Endothelial cell of umbilical vein (primary cell): Measurements from ENCODE around the gene PAX2. TPM values are rescaled to one million over a fixed set of nuclear protein-coding genes. Genes with fewer than 3 reads are reported as not detected.

Source experiments
- BruUV-seq: library from RNA; stranded (reverse); fragments of 400-500 nt; replicated peaks from 2 replicates; lab custom pipeline; 2021; lab: Mats Ljungman, UMichigan
- CTCF ChIA-PET: fragments of 300-600, 350-600 bp; sonication (Branson Sonifier 250); formaldehyde crosslinking; loops from one replicate; lab custom pipeline; 2021; ENCODE audit warnings: antibody characterized with exemption, inconsistent platforms; lab: Charles Lee
- POLR2A ChIA-PET: fragments of 300-600, 350-600 bp; sonication (Branson Sonifier 250); formaldehyde crosslinking; loops from one replicate; lab custom pipeline; 2021; ENCODE audit warnings: antibody characterized with exemption, inconsistent platforms; lab: Charles Lee
- DNase-seq: peaks from one replicate; pipeline ENCODE4 v3.0.0-alpha.2; 2011; ENCODE audit warnings: low read depth, low spot score
- FAIRE-seq: peaks from 2 replicates; lab custom pipeline; 2011; peaks lifted over from hg19 to GRCh38; lab: Jason Lieb, UNC
- H2AFZ ChIP-seq: 2 replicates; pipeline ENCODE4 v1.6.0; 2012; ENCODE audit warnings: low read depth, low read length, control low read depth, inconsistent platforms
- H3K27ac ChIP-seq: 2 replicates; pipeline ENCODE4 v1.5.1; 2011; ENCODE audit warnings: low read depth, mild to moderate bottlenecking, control low read depth, low read length, moderate library complexity; ENCODE audit not compliant: insufficient read depth
- H3K27me3 ChIP-seq, 2 experiments: 2 replicates each; pipeline versions ENCODE4 v1.6.0 to v1.6.1; 2011; ENCODE audit warnings: low read length in 2 of 2, mixed read lengths in 1 of 2; ENCODE audit not compliant: control insufficient read depth in 2 of 2, insufficient read depth in 2 of 2
- H3K36me3 ChIP-seq, 2 experiments: 2 replicates in 1 of 2; 3 replicates in 1 of 2; pipeline ENCODE4 v1.5.1; 2011; ENCODE audit warnings: low read length in 2 of 2, mild to moderate bottlenecking in 1 of 2, moderate library complexity in 1 of 2; ENCODE audit not compliant: control insufficient read depth in 2 of 2, insufficient read depth in 2 of 2; ENCODE audit errors: extremely low read depth in 1 of 2
- H3K4me1 ChIP-seq: 3 replicates; pipeline ENCODE4 v1.5.1; 2011; ENCODE audit warnings: mild to moderate bottlenecking, low read length; ENCODE audit not compliant: control insufficient read depth, insufficient read depth; ENCODE audit errors: extremely low read depth
- H3K4me2 ChIP-seq: 2 replicates; pipeline ENCODE4 v1.6.1; 2011; ENCODE audit warnings: low read length, control low read depth, mixed read lengths; ENCODE audit not compliant: insufficient read depth
- H3K4me3 ChIP-seq, 3 experiments: fragments of 200-600 bp in 1 of 3; sonication (generic), shearing (Covaris generic) in 1 of 3; replicated peaks in 1 of 3; 2 replicates each; pipeline ENCODE4 v1.5.1; 2011 to 2016; ENCODE audit warnings: control low read depth in 3 of 3, low read length in 3 of 3, mild to moderate bottlenecking in 2 of 3, inconsistent platforms in 1 of 3, low read depth in 1 of 3, moderate library complexity in 1 of 3; ENCODE audit not compliant: insufficient read depth in 1 of 3
- H3K79me2 ChIP-seq: 2 replicates; pipeline ENCODE4 v1.6.0; 2012; ENCODE audit warnings: low read length, inconsistent platforms; ENCODE audit not compliant: control insufficient read depth, insufficient read depth
- H3K9ac ChIP-seq: replicated peaks from 2 replicates; pipeline ENCODE3; 2011; ENCODE audit warnings: low read length, control low read depth; ENCODE audit not compliant: insufficient read depth; ENCODE audit errors: extremely low read depth
- H3K9me1 ChIP-seq: replicated peaks from 3 replicates; pipeline ENCODE4 v1.6.0; 2011; ENCODE audit warnings: mild to moderate bottlenecking, low read length; ENCODE audit not compliant: control insufficient read depth, insufficient read depth; ENCODE audit errors: extremely low read depth
- H3K9me3 ChIP-seq: replicated peaks from 2 replicates; pipeline ENCODE4 v1.5.1; 2012; ENCODE audit warnings: low read length, inconsistent platforms; ENCODE audit not compliant: control insufficient read depth, insufficient read depth
- H4K20me1 ChIP-seq: replicated peaks from 2 replicates; pipeline ENCODE3; 2011; ENCODE audit warnings: mild to moderate bottlenecking, low read length; ENCODE audit not compliant: control insufficient read depth, insufficient read depth; ENCODE audit errors: extremely low read depth
- CTCF ChIP-seq, 2 donors: IDR thresholded peaks; 1 replicate in 1 of 2; 2 replicates in 1 of 2; pipeline ENCODE4 v1.5.1; 2011; ENCODE audit warnings: low read length in 2 of 2, mild to moderate bottlenecking in 2 of 2, moderate library complexity in 2 of 2, control low read depth in 1 of 2, inconsistent platforms in 1 of 2, low read depth in 1 of 2; ENCODE audit not compliant: insufficient read depth in 1 of 2; ENCODE audit errors: extremely low read depth in 1 of 2
- EZH2 ChIP-seq: IDR thresholded peaks from 2 replicates; pipeline ENCODE4 v1.6.1; 2012; ENCODE audit warnings: borderline replicate concordance, low read depth, mild to moderate bottlenecking, moderate library complexity, low read length, inconsistent platforms; ENCODE audit not compliant: severe bottlenecking
- FOS ChIP-seq: IDR thresholded peaks from 2 replicates; pipeline ENCODE4 v1.6.1; 2011; ENCODE audit warnings: mild to moderate bottlenecking, low read length, moderate library complexity, borderline replicate concordance; ENCODE audit not compliant: insufficient read depth
- GATA2 ChIP-seq: IDR thresholded peaks from 2 replicates; pipeline ENCODE4 v1.7.0; 2011; ENCODE audit warnings: low read depth, mild to moderate bottlenecking, moderate library complexity, mixed read lengths, low read length; ENCODE audit not compliant: insufficient read length, insufficient read depth
- JUN ChIP-seq: IDR thresholded peaks from 2 replicates; pipeline ENCODE4 v1.6.1; 2011; ENCODE audit warnings: borderline replicate concordance, low read depth; ENCODE audit not compliant: insufficient read length, insufficient read depth
- MAX ChIP-seq: IDR thresholded peaks from 2 replicates; pipeline ENCODE4 v1.6.1; 2011; ENCODE audit not compliant: insufficient read depth, insufficient read length
- MYC ChIP-seq: IDR thresholded peaks from one replicate; pipeline ENCODE4 v1.6.1; 2011; ENCODE audit warnings: mild to moderate bottlenecking, low read depth, low read length
- POLR2A ChIP-seq: IDR thresholded peaks from 2 replicates; pipeline ENCODE4 v1.6.1; 2012; ENCODE audit warnings: low read depth, mild to moderate bottlenecking, control low read depth, low read length
- POLR2AphosphoS5 ChIP-seq: IDR thresholded peaks from 2 replicates; pipeline ENCODE4 v1.6.1; 2012; ENCODE audit warnings: low read depth, mild to moderate bottlenecking, control low read depth, low read length, moderate library complexity; ENCODE audit not compliant: insufficient read depth
- dilution Hi-C: fragments of 300-500 bp; cut with MboI; formaldehyde crosslinking; loops from one replicate; pipeline ENCODE4 v1.15.0; 2019; ENCODE audit warnings: low sequenced_read_pairs; ENCODE audit not compliant: extremely low pct_ligation_motif_present
- intact Hi-C: fragments of 100-400 bp; cut with micrococcal nuclease; formaldehyde crosslinking; loops from one replicate; pipeline ENCODE4 v1.10.0; 2022
- polyA plus RNA-seq, 4 experiments: library from polyadenylated mRNA; depleted of rRNA in 3 of 4; stranded (reverse) in 3 of 4; unstranded in 1 of 4; fragments of >200 nt; gene quantifications; 2 replicates each; pipeline versions ENCODE4 v1.2.1 to v1.2.3, GENCODE V29; 2011 to 2012; ENCODE audit warnings: missing spikeins in 1 of 4
- total RNA-seq: library from RNA; stranded (reverse); gene quantifications from 2 replicates; pipeline ENCODE4 v1.2.3, GENCODE V29; 2021

The PAX2 gene
- total and polyA plus RNA-seq, 2 donors (not counting 3 experiments of a cell fraction or from before 2014, with no cell fraction given): not detected

GRCh38 chr10:100786591-100786990 lies 41.2 kb downstream of the PAX2 start:
- ChIA-PET POLR2A (no interaction called here), CTCF (no interaction called here)
- DNase-seq (no peak), FAIRE-seq (no peak)
- intact Hi-C loops (no loop called here), dilution Hi-C loops (no loop called here)
- Histone ChIP-seq H3K9ac (no peak overlapping the region), H3K9me1 (no peaks in the 10 kb centered on the region), H2AFZ (no peak overlapping the region), H3K4me1 (no peaks in the 10 kb centered on the region), H3K4me3 (no peak overlapping the region), H3K27me3 (peaks cover 8 to 13% of the 10 kb centered on the region in 2 experiments), H3K36me3 (no peaks in the 10 kb centered on the region), H3K27ac (no peak overlapping the region), H3K4me2 (no peak overlapping the region), H3K79me2 (no peaks in the 10 kb centered on the region), H3K9me3 (no peaks in the 10 kb centered on the region), H4K20me1 (no peaks in the 10 kb centered on the region)
- BruUV-seq: no TSS peak
- no peak for TF ChIP-seq EZH2
- no peak for TF ChIP-seq FOS
- no peak for TF ChIP-seq CTCF (IDR thresholded peaks at IDR 0.05; ENCODE audit: extremely low read depth in 1 of 2, insufficient read depth in 1 of 2, low read depth in 1 of 2, low read length in 2 of 2)
- TF ChIP-seq MAX: no peak
- TF ChIP-seq POLR2AphosphoS5: no peak
- TF ChIP-seq POLR2A: no peak
- TF ChIP-seq JUN: no peak
- TF ChIP-seq MYC: no peak
- TF ChIP-seq GATA2: no peak
